HepG2 (cell line): ENCODE measurements around the gene SKIDA1. TPM values are rescaled to one million over a fixed set of nuclear protein-coding genes. Genes with fewer than 3 reads are reported as not detected.
A peak's percentile ranks its signal among the peaks of the same experiment; 100 is the strongest.

Experiments
- HCFC1 ChIP-seq: fragments of 150-350 bp; IDR thresholded peaks from 2 replicates; pipeline ENCODE4 v1.6.1; 2014; ENCODE audit warnings: low read depth, low read length
- HHEX ChIP-seq: IDR thresholded peaks from 2 replicates; pipeline ENCODE4 v1.6.1; 2016; ENCODE audit warnings: control low read depth
- HIVEP1 ChIP-seq: sonication (generic); formaldehyde crosslinking; IDR thresholded peaks from 2 replicates; pipeline ENCODE4 v1.4.0; 2020; ENCODE audit warnings: mild to moderate bottlenecking, missing genetic modification reagents
- KIAA2018 ChIP-seq: sonication (generic); formaldehyde crosslinking; IDR thresholded peaks from 2 replicates; pipeline ENCODE4 v1.5.0; 2020; ENCODE audit warnings: mild to moderate bottlenecking, missing genetic modification reagents, borderline replicate concordance
- MLXIP ChIP-seq: sonication (generic); formaldehyde crosslinking; IDR thresholded peaks from 2 replicates; pipeline ENCODE4 v1.9.0; 2021; ENCODE audit warnings: missing genetic modification reagents, borderline replicate concordance
- MXD3 ChIP-seq: IDR thresholded peaks from 2 replicates; pipeline ENCODE4 v1.6.1; 2016; ENCODE audit warnings: mild to moderate bottlenecking, missing biosample characterization, missing genetic modification reagents
- POLR2AphosphoS2 ChIP-seq: IDR thresholded peaks from 2 replicates; pipeline ENCODE4 v1.6.1; 2011; ENCODE audit warnings: low read depth, low read length, improper control_type of control experiment
- RBFOX2 ChIP-seq: fragments of 200-400 bp; formaldehyde crosslinking; IDR thresholded peaks from 2 replicates; pipeline ENCODE4 v1.6.1; 2017; ENCODE audit warnings: low read depth, mild to moderate bottlenecking, low read length
- SOX13 ChIP-seq, 3 experiments: fragments of 450-650 bp in 1 of 3; sonication (generic) in 1 of 3; formaldehyde crosslinking in 1 of 3; IDR thresholded peaks in 2 of 3; conservative IDR thresholded peaks in 1 of 3; 2 replicates each; pipeline versions ENCODE4 v1.5.0 to v1.6.1; 2016 to 2020; ENCODE audit warnings: antibody characterized with exemption in 1 of 3, mild to moderate bottlenecking in 1 of 3, missing compliant biosample characterization in 1 of 3, missing genetic modification reagents in 1 of 3, moderate library complexity in 1 of 3
- ZBTB25 ChIP-seq: IDR thresholded peaks from 2 replicates; pipeline ENCODE4 v1.6.1; 2018; ENCODE audit warnings: missing genetic modification reagents
- ZFP36L1 ChIP-seq: sonication (generic); formaldehyde crosslinking; IDR thresholded peaks from 2 replicates; pipeline ENCODE4 v1.8.0; 2022; ENCODE audit warnings: mild to moderate bottlenecking, missing genetic modification reagents, moderate library complexity
- ZNF234 ChIP-seq: sonication (generic); formaldehyde crosslinking; conservative IDR thresholded peaks from 2 replicates; pipeline ENCODE4 v1.5.1; 2020; ENCODE audit warnings: mild to moderate bottlenecking, missing genetic modification reagents
- ZNF33B ChIP-seq: sonication (generic); formaldehyde crosslinking; IDR thresholded peaks from 2 replicates; pipeline ENCODE4 v1.5.1; 2020; ENCODE audit warnings: mild to moderate bottlenecking, missing genetic modification reagents
- ZNF598 ChIP-seq: sonication (generic); formaldehyde crosslinking; IDR thresholded peaks from 2 replicates; pipeline ENCODE4 v1.5.1; 2020; ENCODE audit warnings: mild to moderate bottlenecking, missing genetic modification reagents, borderline replicate concordance
- ZNF713 ChIP-seq: sonication (generic); formaldehyde crosslinking; IDR thresholded peaks from 2 replicates; pipeline ENCODE4 v1.4.0; 2020; ENCODE audit warnings: mild to moderate bottlenecking, missing genetic modification reagents
- ZSCAN25 ChIP-seq: sonication (generic); formaldehyde crosslinking; IDR thresholded peaks from 2 replicates; pipeline ENCODE4 v1.8.0; 2022; ENCODE audit warnings: mild to moderate bottlenecking, missing genetic modification reagents
- polyA plus RNA-seq, 8 experiments: library from polyadenylated mRNA; depleted of rRNA in 3 of 8; stranded (reverse) in 7 of 8; unstranded in 1 of 8; fragments of >200 nt; fragmentation: Illumina TruSeq in 4 of 8; extraction: Trizol in 4 of 8; gene quantifications; 2 replicates each; pipeline versions ENCODE4 v1.2.1 to v1.2.3, GENCODE V29; 2011 to 2016; ENCODE audit warnings: low read depth in 4 of 8, missing spikeins in 1 of 8, mixed read lengths in 1 of 8; ENCODE audit not compliant: insufficient read depth in 1 of 8
- total RNA-seq, 5 experiments: library from RNA; depleted of rRNA; stranded (reverse); fragments of >200 nt; fragmentation: Illumina TruSeq; extraction: Trizol; gene quantifications; 2 replicates each; pipeline ENCODE4 v1.2.3, GENCODE V29; 2016; ENCODE audit warnings: low read depth in 1 of 5

SKIDA1 gene
- total and polyA plus RNA-seq, 2 of the 13 experiments (the other 11 are each of a cell fraction or from before 2014, with no cell fraction given) = 0.73 to 1.5 TPM

GRCh38 chr10:21497177-21497807 is 28.2 kb downstream of the SKIDA1 start (continued):
- TF ChIP-seq KIAA2018 (CRISPR knock-in tag) (no peak), POLR2AphosphoS2 (no peak), ZSCAN25 (CRISPR knock-in tag) (peak; percentile 86), HIVEP1 (CRISPR knock-in tag) (peak; percentile 98), MXD3 (CRISPR knock-in tag) (peak; percentile 57; the same call in 1 of the 2 replicates), ZBTB25 (CRISPR knock-in tag) (peak; percentile 59; the same call in 1 of the 2 replicates), RBFOX2 (peak; percentile 82), HCFC1 (no peak), ZNF713 (no peak), ZFP36L1 (no peak), ZNF598 (no peak), ZNF33B (CRISPR knock-in tag) (peak; percentile 67), HHEX (CRISPR knock-in tag) (no peak; the same call in 1 of the 2 replicates), MLXIP (CRISPR knock-in tag) (no peak), ZNF234 (CRISPR knock-in tag) (peak; percentile 63; the same call in 1 of the 2 replicates), SOX13 (IDR thresholded peaks at IDR 0.05) (no peak), SOX13 (CRISPR knock-in tag; conservative IDR thresholded peaks at IDR 0.05 in 1 of 2, IDR thresholded peaks at IDR 0.05 in 1 of 2) (peak in 1 of 2 experiments; percentile 76; a peak in 2 of 4 replicates)
